Measurements from ENCODE around the gene MLLT3.
"Not testable (repeated sequence)": the region's sequence is repeated elsewhere in the genome, so short reads cannot be mapped to it uniquely, and the experiment has no call there.

MLLT3 gene

GRCh38 chr9:20658677-20659473 lies 36.6 kb upstream of the MLLT3 start:
- no peaks in the 10 kb centered on the region for H4K20me1 ChIP-seq (ENCODE audit: insufficient read depth, low read length)
- H3K79me2 ChIP-seq (ENCODE audit: low read length), result peaks cover 36% of the 10 kb centered on the region
- H2AFZ ChIP-seq (ENCODE audit: low read length), result peak overlapping the region; percentile 65; the same call in 1 of the 2 replicates
- TF ChIP-seq EZH2phosphoT487 (IDR thresholded peaks at IDR 0.05; ENCODE audit: low read length) (no peak), CTCF (IDR thresholded peaks at IDR 0.05; ENCODE audit: low read length) (no peak), EZH2 (optimal IDR thresholded peaks at IDR 0.05; ENCODE audit: low read depth, low read length) (no peak)
- peak overlapping the region; percentile 68 for H3K4me3 ChIP-seq (ENCODE audit: low read length)
- H3K9me3 ChIP-seq (replicated peaks; ENCODE audit: insufficient read depth, low read length), result no peaks in the 10 kb centered on the region
- H3K4me2 ChIP-seq (ENCODE audit: low read depth, low read length), result peak overlapping the region; percentile 49; the same call in 1 of the 2 replicates
- H3K9ac ChIP-seq (ENCODE audit: low read length), result peak overlapping the region; percentile 41; the same call in 1 of the 2 replicates
- no peaks in the 10 kb centered on the region for H3K27me3 ChIP-seq (replicated peaks; ENCODE audit: insufficient read depth, low read length)
- H3K36me3 ChIP-seq (replicated peaks; ENCODE audit: insufficient read depth, low read length), result no peaks in the 10 kb centered on the region
- no peak for DNase-seq
- peaks cover 6% of the 10 kb centered on the region; the same call in 1 of the 2 replicates for H3K4me1 ChIP-seq (ENCODE audit: low read length)
- H3K27ac ChIP-seq (ENCODE audit: low read length), result peak overlapping the region; percentile 34; the same call in 1 of the 2 replicates
- no peaks in the 10 kb centered on the region for H3F3A ChIP-seq (ENCODE audit: insufficient read depth, low read length)
- no peaks in the 10 kb centered on the region for H3K9me2 ChIP-seq (replicated peaks; ENCODE audit: insufficient read depth, low read length)

GRCh38 chr9:20658246-20658667 lies 36.0 kb upstream of the MLLT3 start:
- H3K4me3 ChIP-seq (ENCODE audit: low read length), result peak overlapping the region; percentile 68
- not testable (repeated sequence) for H4K20me1 ChIP-seq (ENCODE audit: insufficient read depth, low read length); H3K9me2 ChIP-seq (replicated peaks; ENCODE audit: insufficient read depth, low read length); H3K9me3 ChIP-seq (replicated peaks; ENCODE audit: insufficient read depth, low read length); DNase-seq; H3K36me3 ChIP-seq (replicated peaks; ENCODE audit: insufficient read depth, low read length); H3K4me2 ChIP-seq (ENCODE audit: low read depth, low read length); H3F3A ChIP-seq (ENCODE audit: insufficient read depth, low read length); H3K4me1 ChIP-seq (ENCODE audit: low read length); H3K27me3 ChIP-seq (replicated peaks; ENCODE audit: insufficient read depth, low read length)
- H3K9ac ChIP-seq (ENCODE audit: low read length), result peak overlapping the region; percentile 41; the same call in 1 of the 2 replicates
- peak overlapping the region; percentile 65; the same call in 1 of the 2 replicates for H2AFZ ChIP-seq (ENCODE audit: low read length)
- H3K27ac ChIP-seq (ENCODE audit: low read length), result peak overlapping the region; percentile 34; the same call in 1 of the 2 replicates
- peaks cover 36% of the 10 kb centered on the region for H3K79me2 ChIP-seq (ENCODE audit: low read length)

- H3K4me3 ChIP-seq (ENCODE audit: low read length), result no peak overlapping the region
- H3K4me1 ChIP-seq (ENCODE audit: low read length), result no peaks in the 10 kb centered on the region
- H3K36me3 ChIP-seq (replicated peaks; ENCODE audit: insufficient read depth, low read length), result no peaks in the 10 kb centered on the region
- no peak overlapping the region for H3K27ac ChIP-seq (ENCODE audit: low read length)
- no peaks in the 10 kb centered on the region for H3K9me3 ChIP-seq (replicated peaks; ENCODE audit: insufficient read depth, low read length)
- no peaks in the 10 kb centered on the region for H4K20me1 ChIP-seq (ENCODE audit: insufficient read depth, low read length)
- H3K79me2 ChIP-seq (ENCODE audit: low read length), result no peaks in the 10 kb centered on the region
- no peaks in the 10 kb centered on the region for H3F3A ChIP-seq (ENCODE audit: insufficient read depth, low read length)
- TF ChIP-seq EZH2 (optimal IDR thresholded peaks at IDR 0.05; ENCODE audit: low read depth, low read length) (no peak), EZH2phosphoT487 (IDR thresholded peaks at IDR 0.05; ENCODE audit: low read length) (no peak), CTCF (IDR thresholded peaks at IDR 0.05; ENCODE audit: low read length) (no peak)
- no peak overlapping the region for H3K9ac ChIP-seq (ENCODE audit: low read length)
- no peak overlapping the region for H2AFZ ChIP-seq (ENCODE audit: low read length)
- no peaks in the 10 kb centered on the region for H3K9me2 ChIP-seq (replicated peaks; ENCODE audit: insufficient read depth, low read length)
- H3K27me3 ChIP-seq (replicated peaks; ENCODE audit: insufficient read depth, low read length), result no peaks in the 10 kb centered on the region
- no peak for DNase-seq
- H3K4me2 ChIP-seq (ENCODE audit: low read depth, low read length), result no peak overlapping the region
Measured at GRCh38 chr9:20651939-20652338, 29.6 kb upstream of the MLLT3 start.

Measured in MM.1S (cell line).